Measurements from ENCODE around the gene COL13A1.

Gene COL13A1

GRCh38 chr10:69826094-69826493 lies 24.4 kb downstream of the COL13A1 start:
- no peak for DNase-seq

GRCh38 chr10:69826789-69827554 lies 25.3 kb downstream of the COL13A1 start:
- DNase-seq: no peak

GRCh38 chr10:69828144-69828870 lies 26.6 kb downstream of the COL13A1 start:
- no peak for DNase-seq

GRCh38 chr10:69829775-69830174 lies 28.1 kb downstream of the COL13A1 start:
- no peak for DNase-seq

GRCh38 chr10:69831231-69831855 lies 29.6 kb downstream of the COL13A1 start:
- no peak for DNase-seq

- DNase-seq: no peak
These were observed 33.5 kb downstream of the COL13A1 start for GRCh38 chr10:69835233-69835632.

- DNase-seq: no peak
These were observed 34.4 kb downstream of the COL13A1 start for GRCh38 chr10:69835875-69836730.

- DNase-seq: no peak
These were observed 35.0 kb downstream of the COL13A1 start for GRCh38 chr10:69836731-69837030.

GRCh38 chr10:69837261-69837660 lies 35.6 kb downstream of the COL13A1 start:
- no peak for DNase-seq

GRCh38 chr10:69838418-69838817 lies 36.7 kb downstream of the COL13A1 start:
- DNase-seq: no peak

- DNase-seq: no peak
These were observed 37.1 kb downstream of the COL13A1 start for GRCh38 chr10:69838853-69839252.

- no peak for DNase-seq
These were observed 38.1 kb downstream of the COL13A1 start for GRCh38 chr10:69839696-69840345.

GRCh38 chr10:69840773-69841172 lies 39.1 kb downstream of the COL13A1 start:
- no peak for DNase-seq

- peak; percentile 15 for DNase-seq
These were observed 40.3 kb downstream of the COL13A1 start for GRCh38 chr10:69842020-69842419.

GRCh38 chr10:69842882-69843281 lies 41.2 kb downstream of the COL13A1 start:
- no peak for DNase-seq

- no peak for DNase-seq
These were observed 42.2 kb downstream of the COL13A1 start for GRCh38 chr10:69843923-69844322.

GRCh38 chr10:69844698-69845097 lies 43.0 kb downstream of the COL13A1 start:
- no peak for DNase-seq

GRCh38 chr10:69845574-69846292 lies 44.0 kb downstream of the COL13A1 start:
- no peak for DNase-seq

GRCh38 chr10:69846293-69846921 lies 44.7 kb downstream of the COL13A1 start:
- no peak for DNase-seq

- DNase-seq: no peak
These were observed 45.8 kb downstream of the COL13A1 start for GRCh38 chr10:69847458-69847857.

- no peak for DNase-seq
These were observed 46.2 kb downstream of the COL13A1 start for GRCh38 chr10:69847883-69848282.
